NCI-H146 treated with DMSO at 0.1 percent for 48 hours (cell line): ENCODE results near the gene MALRD1.

Source experiments
- DNase-seq: peaks from one replicate; lab custom pipeline; 2025; ENCODE audit not compliant: unreplicated experiment; lab: John Stamatoyannopoulos, UW

Gene MALRD1

DNA sequence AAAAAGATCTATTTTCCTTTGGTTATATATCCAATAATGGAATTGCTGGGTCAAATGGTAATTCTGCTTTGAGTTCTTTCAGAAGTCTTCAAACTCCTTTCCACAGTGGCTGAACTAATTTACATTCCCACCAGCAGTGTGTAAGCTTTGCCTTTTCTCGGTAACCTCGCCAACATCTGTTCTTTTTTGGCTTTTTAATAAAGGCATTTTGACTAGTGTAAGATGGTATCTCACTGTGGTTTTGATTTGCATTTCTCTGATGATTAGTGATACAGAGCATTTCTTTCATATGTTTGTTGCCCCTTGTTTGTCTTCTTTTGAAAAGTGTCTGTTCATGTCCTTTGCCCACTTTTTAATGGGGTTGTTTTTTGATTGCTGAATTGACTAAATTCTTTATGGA, 285.0 kb downstream of the MALRD1 start:
- DNase-seq = no peak

DNA sequence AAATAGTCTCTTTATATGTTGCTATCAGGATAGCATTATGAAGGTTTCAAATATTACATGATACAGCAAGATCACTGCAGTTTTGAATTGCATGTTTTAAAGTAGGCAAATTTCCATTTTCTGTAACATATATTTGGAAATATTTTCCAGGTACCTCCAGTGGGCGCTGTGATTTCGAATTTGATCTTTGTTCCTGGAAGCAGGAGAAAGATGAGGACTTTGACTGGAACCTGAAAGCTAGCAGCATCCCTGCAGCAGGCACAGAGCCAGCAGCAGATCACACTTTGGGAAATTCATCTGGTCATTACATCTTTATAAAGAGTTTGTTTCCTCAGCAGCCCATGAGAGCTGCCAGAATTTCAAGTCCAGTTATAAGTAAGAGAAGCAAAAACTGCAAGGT, 299.0 kb downstream of the MALRD1 start:
- no peak for DNase-seq

DNA sequence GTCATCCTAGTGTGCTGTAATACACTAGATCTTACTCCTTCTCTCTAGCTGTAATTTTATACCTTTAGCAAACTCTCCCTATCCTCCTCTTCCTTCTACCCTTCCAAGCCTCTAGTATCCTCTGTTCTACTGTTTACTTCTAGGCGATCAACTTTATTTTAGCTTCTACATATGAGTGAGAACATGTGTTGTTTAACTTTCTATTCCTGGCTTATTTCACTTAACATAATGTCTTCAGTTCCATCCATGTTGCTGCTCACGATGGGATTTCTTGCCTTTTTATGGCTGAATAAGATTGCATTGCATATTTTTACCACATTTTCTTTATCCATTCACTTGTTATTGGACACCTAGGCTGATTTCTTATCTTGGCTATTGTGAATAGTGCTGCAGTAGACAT, 318.6 kb downstream of the MALRD1 start:
- DNase-seq = no peak

DNA sequence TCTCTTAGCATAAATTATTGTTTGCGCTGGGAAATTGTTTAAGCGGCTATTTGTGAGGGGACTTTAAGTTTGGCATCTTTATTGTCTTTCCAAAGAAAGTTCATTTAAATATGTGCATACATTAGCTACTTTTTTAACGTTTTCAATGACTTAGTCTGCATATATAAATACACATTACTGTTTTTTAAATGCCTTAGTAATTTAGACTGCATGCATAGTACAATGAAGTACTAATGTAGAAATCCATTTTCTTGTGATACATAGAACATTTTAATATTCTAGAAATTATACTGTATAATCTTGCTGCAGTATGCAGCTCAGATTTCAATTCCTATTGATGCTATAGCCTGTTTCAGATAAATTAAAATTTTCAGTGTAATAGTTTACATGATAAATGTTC, 325.4 kb downstream of the MALRD1 start:
- no peak for DNase-seq

DNA sequence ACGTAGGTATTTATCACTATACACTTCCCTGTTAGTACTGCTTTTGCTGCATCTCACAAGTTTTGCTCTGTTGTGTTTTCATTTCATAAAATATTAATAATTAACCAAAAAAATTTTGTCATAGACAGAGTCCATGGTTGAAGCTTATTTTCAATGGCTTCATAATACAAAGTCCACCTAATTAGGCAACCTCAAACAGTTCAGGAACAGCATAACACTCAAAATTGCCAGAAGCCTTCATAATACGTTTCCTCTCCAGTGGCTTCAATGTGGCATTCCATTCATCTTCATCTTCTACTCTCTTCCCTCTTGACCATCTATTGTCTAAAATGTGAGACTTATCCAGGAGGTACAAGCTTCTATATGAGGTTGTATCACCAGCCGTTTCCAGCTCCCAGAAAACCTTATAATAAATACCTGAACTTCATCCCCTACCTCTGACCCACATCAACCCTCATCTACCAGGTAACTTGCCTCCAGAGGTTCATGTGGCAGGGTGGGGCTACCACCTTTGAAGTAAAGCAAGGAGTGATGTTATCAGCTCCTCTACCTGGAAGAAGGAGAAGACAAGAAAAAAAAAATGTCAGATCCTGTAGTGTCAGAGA, 337.3 kb downstream of the MALRD1 start:
- no peak for DNase-seq

DNA sequence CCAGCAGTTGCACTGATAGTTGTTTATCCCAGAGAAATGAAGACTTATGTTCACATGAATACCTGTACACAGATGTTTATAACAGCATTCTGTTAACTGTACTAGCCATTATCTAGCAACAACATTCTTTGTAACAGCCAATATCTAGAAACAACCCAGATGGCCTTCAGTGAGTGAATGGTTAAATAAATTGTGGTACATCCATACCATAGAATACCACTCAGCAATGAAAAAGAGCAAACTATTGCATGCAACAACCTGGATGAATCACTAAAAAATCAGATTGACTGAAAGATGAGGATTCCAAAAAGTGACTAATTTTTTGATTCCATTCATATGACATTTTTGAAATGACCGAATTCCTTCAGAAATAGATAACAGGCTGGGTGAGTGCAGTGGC, 360.3 kb downstream of the MALRD1 start:
- no peak for DNase-seq

DNA sequence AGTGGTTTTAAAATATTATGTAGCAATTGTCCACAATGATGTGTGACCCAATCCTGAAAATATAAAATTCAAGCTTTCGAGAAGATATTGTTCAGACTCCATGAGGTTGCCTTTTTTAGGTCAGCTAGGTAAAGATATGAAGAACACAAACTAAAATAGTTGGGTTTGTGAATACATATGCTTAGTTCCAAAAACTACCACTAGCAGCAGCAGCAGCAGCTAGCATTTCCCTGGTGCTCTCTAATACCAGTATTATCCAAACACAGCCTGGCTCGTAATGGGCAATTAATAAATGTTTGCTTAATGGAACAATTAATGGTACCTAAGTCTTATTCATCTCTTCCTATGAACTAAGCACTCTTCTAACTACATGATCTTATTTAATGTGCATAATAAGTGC, 362.5 kb downstream of the MALRD1 start:
- DNase-seq = no peak

DNA sequence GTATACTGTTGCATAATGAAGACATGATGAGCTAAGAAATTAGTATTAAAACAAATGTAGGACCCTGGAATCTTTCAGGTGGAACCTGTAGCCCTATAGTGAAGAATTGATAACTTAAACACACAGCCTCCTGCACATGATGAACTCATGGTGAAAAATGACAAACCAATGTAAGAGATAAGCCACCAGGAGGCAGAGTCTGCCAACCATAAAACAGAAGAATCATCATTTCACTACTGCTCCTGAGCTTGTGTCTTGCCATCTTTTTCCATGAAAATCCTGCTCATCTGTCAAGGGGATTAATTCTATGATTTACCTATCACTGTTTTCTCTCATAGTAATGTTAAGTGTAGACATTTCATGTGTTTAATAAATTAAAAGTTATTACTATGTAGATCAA, 363.9 kb downstream of the MALRD1 start:
- no peak for DNase-seq

DNA sequence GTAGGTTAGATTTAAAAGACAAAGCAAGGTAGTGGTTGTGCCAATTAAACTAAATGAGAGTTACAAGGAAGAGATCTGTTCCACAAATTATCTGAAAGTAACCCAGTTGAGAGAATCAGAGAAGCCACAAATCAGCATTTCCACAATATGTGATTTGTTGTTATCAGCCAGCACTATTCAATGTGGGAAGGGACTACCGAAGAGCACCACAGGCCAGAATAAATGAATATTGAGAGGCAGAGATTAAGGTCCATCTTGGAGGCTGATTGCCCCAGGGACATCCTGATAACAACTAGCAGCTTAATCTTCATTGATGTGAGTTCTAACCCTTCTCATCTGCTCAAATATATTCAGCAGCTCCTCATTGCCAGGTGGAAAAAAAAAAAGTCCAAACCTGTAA, 367.6 kb downstream of the MALRD1 start:
- DNase-seq = no peak

DNA sequence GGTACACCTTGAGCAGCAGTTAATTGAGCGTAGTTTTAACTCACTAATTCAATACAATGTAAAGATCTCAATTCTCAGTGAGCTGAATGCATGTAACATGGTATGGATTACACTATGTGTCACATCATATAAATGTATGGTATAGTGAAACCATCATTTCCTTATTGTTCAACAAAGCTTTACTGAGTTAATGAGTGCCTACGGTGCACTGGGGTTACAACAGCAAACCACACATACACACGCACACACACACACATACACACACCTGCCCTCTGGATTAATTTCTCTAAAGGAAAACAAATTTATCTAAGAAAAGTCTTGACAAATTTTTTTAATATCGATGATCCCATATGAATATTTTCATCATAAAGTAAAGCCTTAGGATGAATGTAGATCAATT, 369.1 kb downstream of the MALRD1 start:
- no peak for DNase-seq

DNA sequence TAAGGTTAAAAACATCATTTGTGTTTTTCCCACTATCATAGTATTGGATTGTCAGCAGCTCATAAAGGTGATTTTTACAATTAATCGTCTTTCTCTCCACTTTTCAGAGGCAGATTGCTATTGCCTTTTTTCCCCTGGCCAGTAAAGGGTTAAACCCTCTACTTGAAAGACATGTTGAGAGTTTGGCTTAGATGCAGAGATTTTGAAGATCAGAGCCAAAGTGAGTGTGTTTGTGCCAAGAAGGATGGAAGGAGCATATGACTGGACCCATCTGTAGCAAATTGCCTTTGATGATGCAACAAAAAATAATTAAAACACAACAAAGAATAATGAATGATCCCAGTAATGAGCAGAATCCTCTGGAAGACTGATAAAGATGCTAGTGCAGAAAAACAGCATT, 373.1 kb downstream of the MALRD1 start:
- no peak for DNase-seq

DNA sequence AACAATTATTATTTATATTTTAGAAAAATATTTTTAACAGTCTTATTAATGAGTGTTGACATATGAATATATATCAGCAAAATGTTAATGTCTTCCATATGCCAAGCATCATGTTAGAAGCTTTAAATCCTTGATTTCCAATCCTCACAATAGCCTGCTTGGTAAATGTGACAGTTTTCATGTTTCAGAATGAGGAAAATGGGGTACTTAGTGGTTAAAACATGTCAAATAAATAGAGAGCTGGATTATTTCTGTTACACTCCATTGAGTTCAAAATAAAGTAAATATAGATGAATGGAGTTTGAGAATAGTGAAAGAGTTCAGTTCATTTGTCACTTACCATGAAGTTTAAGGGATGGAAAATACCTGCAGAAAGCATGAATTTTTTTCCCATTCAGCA, 377.4 kb downstream of the MALRD1 start:
- DNase-seq = no peak

DNA sequence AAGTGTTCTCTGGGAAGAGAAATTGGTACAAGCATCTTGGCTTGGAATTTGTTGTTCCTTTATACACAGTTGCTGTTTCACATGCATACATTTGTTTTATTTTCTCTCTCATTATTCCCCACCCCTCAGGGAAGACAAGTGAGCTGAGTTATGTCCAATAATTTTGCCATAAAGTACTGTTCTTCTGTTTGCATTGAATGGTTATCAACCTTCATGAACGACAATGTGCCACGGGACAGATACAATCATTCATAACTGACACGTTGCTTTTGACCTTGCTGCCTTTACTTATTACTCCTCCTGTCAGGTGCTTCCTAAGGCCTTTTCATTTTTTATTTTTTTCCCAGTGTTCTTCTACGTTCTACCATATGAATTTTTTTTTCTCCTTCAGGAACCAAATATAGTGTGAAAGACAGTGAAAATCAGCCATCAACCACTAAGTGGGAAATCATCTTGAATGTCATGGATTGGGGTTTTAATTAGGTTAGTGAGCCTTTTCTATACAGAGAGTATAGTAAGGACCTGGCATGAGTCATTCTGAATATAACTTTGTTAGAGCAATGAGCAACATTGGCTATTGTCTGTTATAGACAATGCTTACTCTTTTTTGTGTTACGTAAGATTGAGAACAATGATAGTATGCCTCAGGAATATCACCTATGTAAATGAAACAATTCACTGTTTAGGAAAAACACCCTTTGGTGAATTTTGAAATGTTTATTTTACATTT, 383.2 kb downstream of the MALRD1 start:
- DNase-seq = no peak

DNA sequence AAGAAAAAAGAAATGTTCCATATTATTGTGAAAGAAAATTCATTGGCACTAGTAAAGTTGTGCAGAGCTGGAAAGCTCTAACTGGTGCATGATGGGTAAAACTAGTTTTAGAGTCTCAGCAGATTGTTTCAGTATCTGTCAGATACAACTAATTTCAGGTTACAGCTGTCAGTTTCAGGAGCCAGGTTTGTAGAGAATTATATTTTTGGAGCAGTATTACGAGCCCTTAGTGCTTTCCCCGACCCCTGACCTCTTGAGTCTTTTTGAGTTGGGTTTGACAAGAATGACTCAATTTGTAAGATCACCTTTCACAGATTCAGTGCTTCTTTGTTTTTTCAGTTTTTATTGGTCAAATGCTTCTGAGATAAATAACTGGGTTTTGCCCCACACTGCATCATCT, 401.3 kb downstream of the MALRD1 start:
- DNase-seq = no peak

DNA sequence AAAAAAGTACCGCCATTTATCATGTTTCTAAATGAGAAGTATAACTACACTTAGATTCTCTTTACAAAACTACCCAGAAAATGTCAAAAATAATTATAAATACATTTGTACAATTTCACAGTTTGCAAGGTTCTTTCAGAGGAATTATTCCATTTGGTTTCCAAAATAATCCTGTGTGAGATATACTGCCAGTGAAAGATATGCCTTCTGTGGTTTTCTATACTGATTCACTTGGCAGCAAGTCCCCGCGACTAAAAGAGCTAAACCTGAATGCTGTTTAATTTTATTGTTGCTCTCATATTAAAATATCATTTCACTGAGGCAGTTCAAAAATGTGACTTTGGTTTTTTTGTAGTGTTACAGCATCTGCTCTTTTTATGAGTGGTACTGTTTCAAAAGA, 402.8 kb downstream of the MALRD1 start:
- DNase-seq = no peak

DNA sequence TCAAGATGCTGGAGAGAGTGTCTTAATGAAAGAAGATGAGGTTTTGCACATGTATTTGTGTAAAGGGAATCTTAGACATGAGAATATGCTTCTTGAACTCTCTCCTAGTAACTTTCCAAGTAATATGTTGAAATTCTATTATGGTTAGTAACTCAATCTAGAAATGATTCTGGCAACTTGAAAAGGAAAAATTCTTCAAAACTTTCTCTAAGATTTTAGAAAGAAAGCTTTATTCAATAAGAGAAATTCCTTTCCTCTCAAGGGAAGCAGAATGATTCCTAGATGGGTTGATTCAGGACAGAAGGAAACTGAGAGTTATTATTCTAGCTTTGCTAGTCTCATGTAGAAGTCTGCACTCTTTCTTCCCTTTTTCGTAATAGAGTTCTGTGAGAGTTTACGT, 403.3 kb downstream of the MALRD1 start:
- DNase-seq = no peak

DNA sequence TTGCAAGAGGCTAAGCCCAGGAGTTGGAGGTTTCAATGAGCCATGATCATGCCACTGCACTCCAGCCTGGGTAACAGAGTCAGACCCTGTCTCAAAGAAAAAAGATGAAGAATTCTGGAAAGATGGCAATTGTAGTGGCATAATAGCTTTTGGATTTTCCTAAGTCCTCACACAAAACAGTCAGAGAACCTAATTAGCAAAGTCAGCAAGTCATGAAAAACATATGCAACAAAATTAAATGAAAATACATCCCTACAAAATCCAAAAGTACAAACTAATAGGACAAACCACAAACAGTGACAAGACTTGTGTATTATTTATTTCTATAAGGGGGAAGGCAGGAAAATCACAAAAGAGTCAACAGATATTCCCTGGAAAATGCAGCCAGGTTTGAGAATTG, 405.4 kb downstream of the MALRD1 start:
- DNase-seq = no peak

DNA sequence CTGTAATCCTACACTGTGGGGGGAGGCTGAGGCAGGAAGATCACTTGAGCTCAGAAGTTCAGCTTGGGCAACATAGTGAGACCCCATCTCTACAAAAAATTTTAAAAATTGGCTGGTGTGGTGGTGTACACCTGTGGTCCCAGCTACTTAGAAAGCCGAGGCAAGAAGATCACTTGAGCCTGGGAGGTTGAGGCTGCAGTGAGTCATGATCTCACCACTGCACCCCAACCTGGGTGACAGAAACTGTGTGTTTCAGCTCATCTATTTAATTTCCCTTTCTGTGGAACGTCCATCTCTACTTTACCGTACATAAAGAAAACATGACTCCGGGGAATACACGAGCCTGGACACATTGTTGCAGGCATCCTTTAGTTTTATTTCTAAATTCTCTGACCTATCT, 413.0 kb downstream of the MALRD1 start:
- DNase-seq = no peak

DNA sequence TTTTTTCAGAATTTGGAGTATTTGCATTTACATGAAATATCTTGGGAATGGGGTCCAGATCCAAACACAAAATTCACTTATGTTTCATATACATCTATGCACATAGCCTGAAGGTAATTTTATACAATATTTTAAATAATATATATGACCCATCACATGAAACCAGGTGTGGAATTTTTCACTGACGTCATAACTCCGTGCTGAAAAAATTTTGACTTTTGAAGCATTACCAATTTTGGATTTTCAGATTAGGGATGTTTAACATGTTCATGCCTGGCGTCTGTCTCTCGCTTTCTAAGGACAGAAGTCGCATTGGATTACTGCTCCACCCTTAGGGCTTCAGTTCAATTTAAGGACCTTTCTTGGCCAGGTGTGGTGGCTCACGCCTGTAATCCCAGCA, 418.1 kb downstream of the MALRD1 start:
- DNase-seq = no peak

DNA sequence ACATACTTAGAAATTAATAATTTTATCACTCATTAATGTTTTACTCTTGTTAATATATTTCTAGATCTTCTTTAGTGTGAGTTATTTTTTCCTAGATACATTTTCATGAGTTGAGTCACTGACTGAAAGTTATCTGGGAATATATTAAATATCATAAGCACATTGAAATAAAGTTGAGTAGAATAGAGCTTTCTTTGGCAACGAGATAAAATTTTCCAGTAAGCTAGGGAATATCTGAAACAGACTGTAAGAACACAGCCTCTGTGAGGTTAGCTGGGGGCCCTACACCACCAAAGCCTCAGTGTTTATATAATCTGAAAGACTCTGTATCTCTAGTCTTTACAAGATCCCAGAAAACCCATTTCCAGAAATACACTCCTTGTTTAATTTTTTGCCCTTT, 419.8 kb downstream of the MALRD1 start:
- no peak for DNase-seq

DNA sequence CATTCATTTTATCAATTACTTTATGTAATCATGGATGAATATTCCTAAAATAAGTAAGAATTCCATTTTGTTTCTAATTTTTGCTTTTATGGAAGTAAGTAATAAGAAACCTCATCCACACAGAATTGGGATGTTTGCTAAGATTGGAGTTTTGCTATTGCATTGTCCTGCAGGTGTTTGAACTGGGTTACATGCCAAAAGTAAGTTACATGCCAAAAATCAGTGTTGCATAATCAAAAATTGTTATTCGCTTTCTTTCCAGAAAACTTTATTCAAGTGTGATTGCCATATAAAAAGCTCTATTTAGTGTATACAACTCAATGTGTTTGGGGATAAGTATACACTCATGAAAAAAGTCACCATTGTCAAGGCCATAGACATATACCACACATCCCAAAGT, 420.9 kb downstream of the MALRD1 start:
- DNase-seq = no peak

DNA sequence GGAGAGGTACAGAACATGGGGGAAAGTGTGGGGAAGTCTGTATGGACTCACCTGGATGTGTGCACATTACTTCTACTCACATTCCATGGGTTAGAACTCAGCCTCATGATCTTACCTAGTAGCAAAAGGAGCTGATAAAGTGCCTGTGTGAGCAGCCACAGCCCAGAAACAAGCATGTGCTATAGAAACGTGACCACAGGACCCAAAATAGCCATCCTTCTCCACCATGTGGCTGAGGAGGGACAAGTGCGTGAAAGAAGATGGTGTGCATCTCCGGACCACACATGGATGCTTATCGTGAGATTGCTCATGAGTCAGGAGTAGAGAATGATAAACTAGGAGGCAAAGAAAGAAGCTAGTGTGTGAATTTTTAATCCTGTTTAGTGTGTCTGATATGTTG, 431.3 kb downstream of the MALRD1 start:
- DNase-seq = no peak

DNA sequence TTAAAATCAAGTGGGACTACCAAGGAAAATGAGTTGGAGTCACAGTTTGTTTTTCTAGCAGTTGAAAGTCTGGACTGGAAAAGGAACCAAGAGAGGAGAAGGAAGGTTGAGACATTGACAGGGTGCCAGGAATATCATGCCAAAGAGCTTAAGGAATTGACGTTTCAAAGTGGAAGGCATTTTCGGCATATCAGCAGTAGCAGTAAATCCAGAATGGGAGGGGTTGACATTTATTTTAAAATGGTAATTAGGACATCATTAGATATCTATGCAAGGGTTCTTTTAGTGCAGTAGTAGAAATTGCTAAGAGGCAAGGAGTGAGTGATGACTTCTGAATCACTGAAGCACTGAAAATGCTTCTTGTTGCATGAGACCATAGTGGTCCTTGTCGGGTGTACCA, 431.8 kb downstream of the MALRD1 start:
- no peak for DNase-seq
